Lower leg skin (tissue), 4 donors: ENCODE measurements around the gene C5orf46. TPM values are rescaled to one million over a fixed set of nuclear protein-coding genes. Genes with fewer than 3 reads are reported as not detected.

Experiments used
- DNase-seq, 2 donors: peaks; one replicate each; pipeline ENCODE4 v3.0.0-alpha.2; 2019; ENCODE audit warnings: low spot score in 2 of 2
- H3K4me3 ChIP-seq: fragments of 200-600 bp; sonication (generic); 2 replicates; pipeline ENCODE4 v1.5.1; 2017; ENCODE audit warnings: mild to moderate bottlenecking, low read depth; ENCODE audit not compliant: poor library complexity, severe bottlenecking
- CTCF ChIP-seq, 3 donors: fragments of 450-650 bp; IDR thresholded peaks; one replicate each; pipeline ENCODE4 v1.5.1; 2016; ENCODE audit warnings: antibody characterized with exemption in 3 of 3, mild to moderate bottlenecking in 3 of 3, moderate library complexity in 2 of 3
- POLR2A ChIP-seq, 2 donors: fragments of 450-650 bp; IDR thresholded peaks; one replicate each; pipeline ENCODE4 v1.6.1; 2016 to 2017; ENCODE audit warnings: antibody characterized with exemption in 2 of 2, mild to moderate bottlenecking in 1 of 2, moderate library complexity in 1 of 2
- WGBS, 2 donors: methylation state at CpG; one replicate each; pipeline ENCODE4 v1.1.5; 2018; 5-methylcytosine and 5-hydroxymethylcytosine counted together
- intact Hi-C: fragments of 100-400 bp; cut with DNase I; formaldehyde crosslinking; loops from one replicate; pipeline ENCODE4 v1.15.0; 2023; ENCODE audit warnings: low total_unique reads
- total RNA-seq, 4 donors: library from RNA; depleted of rRNA; stranded (reverse); fragments of >200 nt; gene quantifications; one replicate each; pipeline ENCODE4 v1.1.0, GENCODE V29; 2016

The C5orf46 gene
- total RNA-seq, 4 donors from 2014 or later: 45.6 to 201 (median 139) TPM

DNA sequence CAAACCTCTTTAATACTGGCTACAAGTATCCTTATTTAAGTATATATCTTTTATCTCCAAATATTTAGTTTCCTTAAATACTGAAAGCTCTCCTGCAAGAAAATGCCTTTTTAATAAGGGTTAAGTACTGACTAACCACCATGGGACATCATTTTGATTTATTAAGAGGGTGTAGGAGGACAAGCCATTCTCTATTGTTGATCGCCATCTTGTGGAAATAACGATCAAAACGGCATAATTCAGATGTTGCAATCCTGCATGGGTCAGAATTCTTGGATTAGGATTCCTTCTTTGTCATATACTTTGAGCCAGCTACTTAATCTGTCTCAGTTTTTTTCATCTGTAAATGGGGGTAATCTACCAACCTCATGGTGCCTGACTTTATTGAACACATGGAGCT, 28.7 kb upstream of the C5orf46 start:
- intact Hi-C loops: loop anchor here (10.0 kb wide), 1 partner anchor 50 kb away; no protein-coding TSS in a partner anchor
- no peak for DNase-seq
- no peak overlapping the region for H3K4me3 ChIP-seq
- TF ChIP-seq POLR2A (IDR thresholded peaks at IDR 0.05) (no peak), CTCF (IDR thresholded peaks at IDR 0.05) (no peak)
- 3% methylated on average over 3 of the region's 3 CpGs for WGBS, 2 donors

DNA sequence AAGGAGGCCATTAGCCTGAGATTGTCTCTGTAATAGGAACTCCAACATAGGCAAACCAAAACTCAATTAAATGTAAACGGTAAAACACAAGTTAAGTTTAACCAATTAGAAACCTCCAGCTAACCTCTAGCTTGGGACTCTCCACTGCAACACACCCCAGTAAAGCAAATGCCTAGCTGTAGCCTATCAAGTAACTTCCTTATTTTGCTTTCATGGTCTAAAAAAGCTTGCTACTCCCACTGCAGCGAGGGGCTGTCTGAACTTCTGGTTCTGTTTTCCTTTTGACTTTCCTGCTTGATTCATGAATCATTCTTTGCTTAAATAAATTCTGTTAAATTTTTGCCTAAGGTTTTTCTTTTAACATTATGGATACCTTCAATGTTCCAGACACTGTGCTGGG, 24.4 kb upstream of the C5orf46 start:
- TF ChIP-seq CTCF (IDR thresholded peaks at IDR 0.05): no peak
- TF ChIP-seq POLR2A (IDR thresholded peaks at IDR 0.05): no peak
- WGBS, 2 donors: 72 to 79% methylated on average over 2 of the region's 2 CpGs
- intact Hi-C loops: loop anchor here (10.0 kb wide), 1 partner anchor 46 kb away; no protein-coding TSS in a partner anchor
- no peak overlapping the region for H3K4me3 ChIP-seq
- DNase-seq: no peak

- TF ChIP-seq CTCF (IDR thresholded peaks at IDR 0.05) (no peak), POLR2A (IDR thresholded peaks at IDR 0.05) (no peak)
- no peak for DNase-seq
- no peak overlapping the region for H3K4me3 ChIP-seq
- WGBS, 2 donors: 62 to 67% methylated on average over 3 of the region's 3 CpGs
- intact Hi-C loops: no loop called here
Observed at GRCh38 chr5:147927901-147928300, 21.6 kb upstream of the C5orf46 start.

- TF ChIP-seq CTCF (IDR thresholded peaks at IDR 0.05): no peak
- TF ChIP-seq POLR2A (IDR thresholded peaks at IDR 0.05): no peak
- intact Hi-C loops: no loop called here
- WGBS, 2 donors: 68 to 74% methylated on average over 4 of the region's 4 CpGs
- DNase-seq: no peak
- no peak overlapping the region for H3K4me3 ChIP-seq
Observed at GRCh38 chr5:147925020-147925419, 18.7 kb upstream of the C5orf46 start.

GRCh38 chr5:147921136-147921535, 14.8 kb upstream of the C5orf46 start:
- DNase-seq: no peak
- H3K4me3 ChIP-seq: no peak overlapping the region
- intact Hi-C loops: no loop called here
- WGBS, 2 donors: 39 to 41% methylated on average over 2 of the region's 2 CpGs
- TF ChIP-seq POLR2A (IDR thresholded peaks at IDR 0.05): no peak
- TF ChIP-seq CTCF (IDR thresholded peaks at IDR 0.05): no peak

DNA sequence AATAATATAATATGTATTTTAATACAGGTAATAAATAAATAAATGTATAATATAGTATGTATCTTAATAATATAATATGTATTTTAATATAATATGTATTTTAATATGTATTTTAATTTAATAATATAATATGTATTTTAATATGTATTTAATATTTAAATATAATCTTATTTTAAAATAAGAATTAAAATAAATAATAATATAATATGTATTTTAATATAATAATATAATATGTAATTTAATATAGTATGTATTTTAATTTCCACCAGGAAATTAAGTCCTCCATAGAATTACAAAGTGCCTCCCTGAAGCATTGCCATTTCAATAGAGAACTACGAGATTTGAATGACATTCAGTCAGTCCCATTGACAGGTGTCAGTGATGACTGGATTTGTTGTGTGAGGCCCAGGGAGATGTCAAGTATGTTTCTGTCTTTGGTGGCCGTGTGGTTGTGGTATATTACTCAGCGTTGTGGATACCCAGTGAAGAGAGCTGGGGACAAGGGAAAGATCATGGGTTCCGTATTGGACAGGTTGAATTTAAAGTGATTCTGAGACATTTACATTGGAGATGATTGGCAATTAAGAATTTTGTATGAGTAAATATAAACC, 14.2 kb upstream of the C5orf46 start:
- TF ChIP-seq CTCF (IDR thresholded peaks at IDR 0.05) (no peak), POLR2A (IDR thresholded peaks at IDR 0.05) (no peak)
- DNase-seq: no peak
- WGBS, 2 donors: 85 to 92% methylated on average over 4 of the region's 4 CpGs
- H3K4me3 ChIP-seq: no peak overlapping the region
- intact Hi-C loops: no loop called here
